HG03045 (cell line): ENCODE results near the gene TRIO.

Source experiments
- ATAC-seq: cut with Tn5 transposase; IDR thresholded peaks from one replicate; pipeline ENCODE4 v1.9.1; 2021; ENCODE audit warnings: mild to moderate bottlenecking, moderate library complexity; ENCODE audit not compliant: unreplicated experiment

TRIO gene

DNA sequence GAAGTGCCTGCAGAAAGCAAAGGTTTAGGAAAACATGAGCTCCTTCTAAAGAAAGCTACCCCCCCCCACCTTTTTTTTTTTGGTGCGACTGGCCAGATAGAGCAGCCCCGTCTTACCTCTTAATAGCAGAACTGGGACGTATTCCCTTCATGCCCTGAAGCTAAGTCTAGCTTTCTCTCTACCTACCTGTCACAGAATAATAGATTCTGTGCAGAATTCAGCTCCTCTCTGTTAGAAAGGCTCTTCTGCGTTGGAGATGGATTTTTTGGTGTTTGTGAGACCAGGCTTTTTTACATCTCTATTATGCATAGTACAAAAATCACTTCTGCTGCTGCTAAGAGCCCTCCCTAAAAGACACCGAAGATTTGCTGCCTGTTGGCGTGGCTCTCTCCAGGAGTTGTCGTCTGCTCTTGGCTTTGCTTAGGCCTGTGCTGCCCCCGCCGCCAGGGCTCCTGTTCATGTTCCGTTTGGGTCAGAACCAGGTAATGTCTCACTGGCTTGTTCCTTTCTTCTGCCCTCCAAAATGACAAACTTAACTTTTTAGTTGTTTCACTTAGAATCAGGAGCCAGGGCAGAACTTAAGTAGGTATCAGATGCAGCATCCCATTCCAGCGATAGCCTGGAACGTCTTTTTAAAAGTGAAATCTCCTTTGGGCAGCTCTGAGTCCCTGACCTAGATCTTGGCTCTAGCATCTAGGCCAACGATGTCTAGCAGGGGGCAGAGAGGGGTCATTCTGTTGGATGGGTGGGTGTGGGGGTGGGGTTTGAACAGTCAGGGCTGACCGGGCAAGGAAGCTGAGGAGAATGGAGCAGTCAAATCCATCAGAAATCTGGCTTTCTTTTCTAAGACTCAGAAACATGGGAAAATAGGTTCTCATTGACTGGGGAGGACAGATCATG lies 2.5 kb downstream of the TRIO start:
- ATAC-seq, result no peak

DNA sequence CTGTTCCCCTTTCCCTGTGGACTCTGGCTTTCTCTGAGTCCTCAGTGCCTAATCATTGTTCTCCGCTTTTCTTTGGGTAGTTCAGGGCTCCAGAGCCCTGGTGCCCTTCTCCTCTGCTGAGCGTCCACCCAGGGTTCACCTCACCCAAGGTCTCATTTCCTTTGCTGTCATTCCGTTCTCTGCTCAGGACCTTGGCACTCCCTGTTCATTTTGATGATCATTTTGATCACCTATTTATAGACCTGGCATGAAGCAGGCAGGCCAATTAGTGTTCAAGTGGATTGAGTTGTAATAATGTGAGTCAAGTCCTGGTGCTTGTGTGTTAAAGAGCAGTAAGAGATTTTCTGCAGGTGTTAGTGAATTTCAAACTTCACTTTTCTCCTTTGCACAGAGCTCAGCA lies 3.6 kb downstream of the TRIO start:
- no peak for ATAC-seq

DNA sequence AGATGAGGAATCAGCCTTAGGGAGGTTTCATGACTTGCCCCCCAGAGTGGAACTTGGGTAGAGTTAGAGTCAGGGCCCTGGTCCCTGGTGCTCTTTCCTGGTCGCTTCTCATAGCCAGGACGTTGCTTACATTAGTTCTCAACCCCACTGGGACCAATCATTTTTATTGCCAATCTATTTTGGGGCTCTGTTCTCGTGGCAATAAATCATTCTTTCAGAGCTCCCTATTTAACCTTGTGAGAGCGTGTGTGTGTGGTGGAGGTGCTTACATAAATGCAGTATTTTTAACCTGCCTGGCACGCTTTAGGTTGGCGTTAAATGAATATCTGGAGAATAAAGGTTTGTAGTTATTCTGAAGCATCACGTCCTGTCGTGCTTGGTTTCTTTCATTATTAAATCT lies 4.1 kb downstream of the TRIO start:
- ATAC-seq, result no peak

DNA sequence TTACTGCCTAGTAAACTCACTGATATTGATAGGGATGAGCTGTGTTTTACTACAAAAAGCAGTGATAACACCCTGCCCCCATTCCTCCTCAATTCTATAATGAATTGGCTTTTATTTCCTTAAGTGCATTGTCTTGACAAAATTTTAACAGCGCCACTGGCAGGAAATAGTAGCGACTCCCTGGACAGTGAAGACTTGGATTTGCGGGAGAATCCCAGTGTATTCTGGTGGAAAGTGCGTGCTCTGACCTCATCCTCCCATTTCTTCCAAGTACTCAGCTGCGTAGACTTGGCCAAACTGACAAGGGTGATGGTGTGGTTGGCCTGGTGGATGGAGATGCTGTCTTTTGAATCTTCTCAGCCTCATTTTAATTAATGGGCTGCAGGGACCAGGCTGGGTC lies 5.3 kb downstream of the TRIO start:
- no peak for ATAC-seq

DNA sequence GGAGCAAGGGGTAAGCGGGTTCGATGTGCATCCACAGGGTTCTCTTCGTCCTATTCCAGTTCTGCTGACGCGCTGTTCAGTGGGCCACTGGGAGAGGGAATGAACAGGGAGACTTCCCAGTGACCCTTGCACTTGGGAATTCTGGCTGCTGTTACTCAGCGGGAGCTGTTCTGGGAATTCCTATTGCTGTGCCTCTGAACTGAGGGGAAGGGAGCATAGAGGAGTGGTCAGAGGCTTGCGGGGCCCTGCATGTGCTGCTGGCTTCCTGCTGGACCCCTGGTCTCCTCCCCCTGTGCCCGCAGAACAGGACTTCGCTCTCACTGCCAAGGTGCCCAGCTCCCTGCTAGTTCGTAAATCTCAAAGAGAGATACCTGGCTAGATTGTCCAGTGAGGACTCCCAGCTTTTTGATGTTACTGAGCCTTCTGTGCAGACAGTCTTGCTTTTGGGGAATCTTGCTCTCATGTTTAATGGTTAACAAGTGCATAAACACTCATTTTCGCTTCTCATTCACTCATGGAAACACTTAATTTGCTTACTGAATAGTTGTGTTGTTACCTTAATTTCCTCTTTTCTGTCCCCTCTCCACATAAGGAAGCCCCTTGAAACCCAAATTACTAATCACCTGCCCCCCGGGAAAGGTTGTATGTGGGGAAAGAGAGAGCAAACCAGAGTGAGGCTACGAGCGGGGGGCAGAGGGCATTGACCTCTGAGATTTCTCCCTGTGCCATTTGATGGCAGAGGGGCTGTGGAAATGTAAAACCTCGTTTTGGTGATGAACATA lies 5.9 kb downstream of the TRIO start:
- no peak for ATAC-seq

DNA sequence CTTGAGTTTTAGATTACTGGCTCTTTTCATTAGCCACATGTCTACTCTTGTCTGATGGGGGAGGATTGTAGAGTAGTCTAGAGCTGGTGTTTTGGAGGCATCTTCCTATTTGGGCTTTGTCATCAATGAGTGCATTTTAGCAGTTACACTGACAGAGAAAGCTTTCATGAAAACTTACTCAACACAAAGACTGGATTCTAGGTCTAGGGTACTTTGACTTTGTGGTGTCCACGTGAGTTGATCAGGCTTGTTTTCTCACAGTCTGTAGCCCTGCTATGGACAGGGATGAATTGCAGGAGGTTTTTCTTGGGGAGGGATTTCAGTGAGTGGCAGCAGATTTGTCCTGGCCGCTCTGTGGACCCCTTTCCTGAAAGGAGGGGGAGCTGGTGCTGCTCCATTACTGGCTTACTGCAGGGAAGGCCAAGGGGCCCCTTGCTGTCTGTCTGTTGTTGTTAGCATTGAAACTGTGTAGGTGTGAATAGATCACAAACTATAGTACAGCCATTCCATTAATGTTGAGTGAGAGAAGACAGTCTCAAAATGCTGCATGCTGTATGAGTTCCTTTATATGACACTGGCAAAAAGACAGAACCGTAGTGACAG lies 6.6 kb downstream of the TRIO start:
- no peak for ATAC-seq

DNA sequence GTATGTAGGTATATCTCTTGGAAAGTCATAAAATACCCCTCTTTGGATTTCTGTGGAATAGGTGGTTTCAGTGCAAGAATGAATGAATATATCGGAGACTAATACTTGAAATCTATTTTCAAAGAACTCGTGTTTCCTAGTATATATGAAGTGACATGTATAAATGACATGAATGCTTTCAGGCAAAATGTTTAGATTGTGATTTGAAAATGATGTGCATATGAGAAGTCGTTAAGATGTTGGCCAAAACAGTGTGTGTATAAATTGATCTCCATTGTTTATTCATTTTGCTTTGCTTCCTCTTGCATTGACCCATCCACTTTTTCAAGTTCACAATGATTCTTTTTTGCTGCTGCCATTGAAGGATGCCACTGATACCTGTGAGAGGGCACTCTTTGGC lies 8.3 kb downstream of the TRIO start:
- no peak for ATAC-seq

DNA sequence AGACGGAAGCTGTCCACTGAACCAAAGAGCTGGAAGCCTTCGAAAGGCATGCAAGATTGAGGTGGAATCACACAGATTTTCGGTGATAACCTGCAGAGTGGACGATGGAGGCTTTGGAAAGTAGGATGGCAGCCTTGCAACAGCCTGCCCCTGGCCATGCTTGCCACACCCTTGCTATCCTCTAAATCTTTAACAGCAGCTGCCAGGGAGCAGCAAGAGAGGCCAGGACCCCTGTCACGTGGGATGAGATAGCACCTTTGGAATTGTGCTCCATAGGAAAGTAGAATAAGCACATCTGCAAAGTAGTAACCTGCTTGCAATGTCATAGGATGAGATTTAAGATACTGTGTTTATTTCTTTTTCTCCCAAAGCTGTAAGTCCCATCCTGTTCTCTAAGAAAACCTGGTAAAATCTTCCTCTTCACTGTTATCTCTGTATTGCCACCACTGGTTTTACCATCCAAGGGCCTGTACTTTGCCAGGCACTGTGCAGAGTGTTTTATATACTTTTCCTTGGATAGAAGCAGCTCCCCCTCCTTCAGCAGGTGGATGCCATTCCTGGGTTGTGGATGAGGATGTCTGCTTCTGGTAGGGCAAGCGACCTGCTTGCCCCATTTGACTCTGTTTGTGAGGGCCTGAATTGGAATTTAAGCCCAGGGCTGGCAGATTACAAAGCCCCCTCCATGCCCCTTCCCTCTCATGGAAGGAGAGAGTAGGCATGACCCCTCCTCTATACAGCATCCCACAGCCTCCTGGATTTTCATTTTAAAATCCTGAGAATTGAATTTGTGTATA lies 10.1 kb downstream of the TRIO start:
- no peak for ATAC-seq

DNA sequence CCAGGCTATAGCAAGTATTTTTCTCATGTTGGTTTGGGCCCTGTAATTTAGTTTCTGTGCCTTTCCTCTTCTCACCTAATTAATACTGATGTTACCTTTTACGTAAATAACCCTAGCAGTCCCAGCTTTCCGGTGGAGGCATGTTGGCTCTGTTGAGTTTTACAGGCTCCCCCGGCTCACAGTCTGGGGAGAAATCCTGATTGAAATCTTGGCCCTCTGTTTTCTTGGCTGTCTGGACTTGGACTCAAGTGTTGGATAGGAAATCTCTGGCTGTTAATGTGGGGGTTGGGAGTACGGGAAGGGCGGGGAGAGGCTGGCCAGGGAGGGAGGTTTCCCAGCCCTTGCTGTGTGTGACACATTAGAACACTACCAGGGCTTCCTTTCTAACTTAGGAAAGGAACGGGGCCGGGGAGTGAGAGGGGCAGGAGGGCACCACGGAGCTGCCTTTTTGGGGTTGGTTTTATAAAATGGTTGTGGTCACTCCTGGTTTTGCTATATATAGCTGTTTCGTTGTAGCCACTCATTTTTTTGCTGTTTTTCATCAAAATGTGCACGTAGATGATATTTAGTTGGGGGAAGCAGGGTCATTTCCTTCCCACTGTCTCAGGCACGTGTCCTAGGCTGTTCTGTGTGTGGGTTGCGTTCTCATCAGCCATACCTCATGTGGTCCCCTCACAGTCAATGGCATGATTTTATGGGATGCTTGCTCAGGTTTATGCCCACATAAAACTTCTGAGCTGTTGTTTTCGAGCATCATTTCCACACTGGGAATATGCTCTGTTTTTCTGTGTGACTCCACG lies 11.0 kb downstream of the TRIO start:
- ATAC-seq, result peak; percentile 44

DNA sequence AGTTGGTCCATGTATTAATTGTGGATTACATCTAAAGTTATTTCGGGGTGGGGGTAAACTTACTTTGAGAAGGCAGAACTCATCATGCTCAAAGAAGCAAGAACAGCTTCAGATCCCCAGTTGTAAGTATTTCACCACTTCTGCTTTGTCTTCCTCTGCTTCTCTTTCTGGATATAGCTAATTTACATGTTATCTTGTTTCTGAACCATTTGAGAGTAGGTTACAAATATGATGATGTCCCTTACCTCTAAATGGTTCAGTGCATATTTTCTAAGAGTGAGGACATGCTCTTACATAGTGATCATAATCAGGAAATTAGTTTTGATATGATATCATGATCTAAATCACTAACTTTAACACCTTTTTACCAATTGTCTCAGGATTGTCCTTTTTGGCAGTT lies 11.9 kb downstream of the TRIO start:
- ATAC-seq, result peak; percentile 67

DNA sequence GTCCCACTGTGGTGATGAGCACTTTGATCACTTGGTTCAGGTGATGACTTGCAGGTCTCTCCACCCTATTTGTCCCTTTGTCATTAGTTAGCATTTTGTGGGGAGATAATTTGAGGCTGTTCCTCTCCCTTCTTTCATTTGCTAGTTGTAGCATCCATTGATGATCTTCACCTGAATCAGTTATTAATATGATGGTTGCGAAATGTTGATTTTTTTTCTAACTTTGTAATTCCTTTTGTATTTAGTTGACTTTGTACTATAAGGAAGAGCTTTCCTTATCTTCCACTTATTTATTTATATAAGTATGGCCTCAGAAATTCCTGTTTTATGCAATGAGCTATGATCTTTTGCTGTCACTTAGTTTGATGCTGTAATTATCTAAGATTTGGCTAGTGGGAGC lies 12.6 kb downstream of the TRIO start:
- no peak for ATAC-seq

DNA sequence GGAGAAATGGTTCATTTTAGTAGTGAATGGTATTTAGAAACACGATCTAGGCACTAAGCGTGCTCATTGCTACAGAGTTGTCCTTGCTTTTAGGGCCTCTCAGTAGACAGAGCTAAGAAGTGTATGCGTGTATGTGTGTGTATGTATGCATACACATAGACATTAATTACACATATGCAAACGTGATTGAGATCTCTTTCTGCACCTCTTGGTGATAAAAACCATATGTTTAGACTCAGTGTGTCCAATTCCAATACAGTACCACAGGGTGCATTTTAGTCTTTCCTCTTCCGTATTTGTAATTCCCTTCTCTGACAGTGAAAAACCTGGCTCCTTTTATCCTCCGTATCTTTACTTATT lies 13.1 kb downstream of the TRIO start:
- no peak for ATAC-seq

DNA sequence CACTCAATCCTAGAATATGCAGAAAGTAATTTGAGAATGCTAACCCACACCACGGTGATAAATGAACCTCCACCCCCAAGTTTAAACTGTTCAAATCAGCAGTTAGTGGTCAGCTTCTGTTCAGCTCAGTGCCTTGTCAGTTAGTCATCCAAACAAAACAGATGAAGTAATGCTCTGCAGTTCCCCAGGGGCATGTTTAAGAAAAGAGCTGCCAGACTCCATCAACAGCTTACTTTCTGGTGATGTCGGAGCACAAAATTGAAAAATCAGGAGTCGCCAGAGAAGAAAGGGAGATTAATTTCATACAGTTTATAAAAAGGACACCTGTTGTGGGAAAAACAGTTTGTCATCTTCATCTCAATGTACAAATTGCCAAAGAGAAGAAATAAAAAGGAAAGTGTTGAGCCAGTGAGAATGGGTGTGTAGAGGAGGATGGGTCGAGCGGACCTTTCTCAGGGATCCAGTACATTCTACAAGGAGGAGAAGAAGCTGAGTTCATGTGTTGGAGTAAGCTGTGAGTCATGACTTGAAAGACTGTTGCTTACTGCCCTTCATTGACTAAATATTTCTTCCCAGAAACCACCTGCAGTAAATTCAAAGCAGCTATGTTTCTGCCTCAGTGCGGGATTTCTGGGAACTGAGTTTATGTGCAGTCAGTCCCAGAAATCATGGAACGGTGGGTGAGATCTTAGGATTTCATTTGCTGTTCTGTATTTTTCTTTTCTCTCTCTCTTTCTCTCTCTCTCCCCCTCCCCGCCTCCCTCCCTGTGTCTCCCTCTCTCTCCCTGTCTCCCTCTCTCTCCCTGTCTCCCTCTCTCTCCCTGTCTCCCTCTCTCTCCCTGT lies 13.7 kb downstream of the TRIO start:
- ATAC-seq, result peak; percentile 58

DNA sequence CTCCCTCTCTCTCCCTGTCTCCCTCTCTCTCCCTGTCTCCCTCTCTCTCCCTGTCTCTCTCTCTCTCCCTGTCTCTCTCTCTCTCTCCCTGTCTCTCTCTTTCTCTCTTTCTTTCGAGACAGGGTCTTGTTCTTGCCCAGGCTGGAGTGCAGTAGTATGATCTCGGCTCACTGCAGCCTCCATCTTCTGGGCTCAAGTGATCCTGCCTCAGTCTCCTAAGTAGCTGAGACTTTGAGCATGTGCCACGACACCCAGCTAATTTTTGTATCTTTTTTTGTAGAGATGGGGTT lies 14.3 kb downstream of the TRIO start:
- ATAC-seq, result no peak

DNA sequence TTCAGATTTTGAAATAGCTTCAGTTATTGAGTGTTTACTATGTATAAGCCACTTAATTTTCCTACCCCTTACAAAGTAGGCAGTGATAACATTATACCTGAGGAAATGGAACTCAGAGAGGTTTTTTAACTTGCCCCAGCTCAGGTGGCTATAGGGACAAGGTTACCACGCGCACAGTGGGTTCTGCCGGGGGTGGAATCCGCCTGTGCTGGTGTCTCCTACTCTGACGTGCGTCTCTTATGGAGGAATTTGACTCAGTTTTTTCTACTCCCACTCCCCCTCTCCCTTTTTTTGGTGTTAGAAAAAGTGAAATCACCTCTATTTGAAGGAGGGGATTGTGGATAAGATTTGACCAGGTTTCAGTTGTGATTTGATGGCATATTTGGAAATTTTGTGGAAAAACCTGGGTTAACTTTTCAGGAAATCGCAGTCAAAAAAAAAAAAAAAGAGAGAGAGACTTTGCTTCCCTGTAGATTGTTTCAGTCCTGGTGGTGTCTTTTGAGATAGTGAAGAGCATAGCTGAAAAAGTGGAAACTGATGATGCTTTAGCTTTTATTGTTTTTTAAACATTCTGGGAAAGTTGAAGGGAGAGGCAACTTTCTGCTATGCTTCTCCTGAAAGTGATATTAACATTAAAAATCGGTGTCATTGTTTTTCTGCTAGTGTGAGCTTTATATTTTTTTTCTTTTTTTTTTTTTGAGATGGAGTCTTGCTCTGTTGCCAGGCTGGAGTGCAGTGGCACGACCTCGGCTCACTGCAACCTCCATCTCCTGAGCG lies 15.9 kb downstream of the TRIO start:
- no peak for ATAC-seq

DNA sequence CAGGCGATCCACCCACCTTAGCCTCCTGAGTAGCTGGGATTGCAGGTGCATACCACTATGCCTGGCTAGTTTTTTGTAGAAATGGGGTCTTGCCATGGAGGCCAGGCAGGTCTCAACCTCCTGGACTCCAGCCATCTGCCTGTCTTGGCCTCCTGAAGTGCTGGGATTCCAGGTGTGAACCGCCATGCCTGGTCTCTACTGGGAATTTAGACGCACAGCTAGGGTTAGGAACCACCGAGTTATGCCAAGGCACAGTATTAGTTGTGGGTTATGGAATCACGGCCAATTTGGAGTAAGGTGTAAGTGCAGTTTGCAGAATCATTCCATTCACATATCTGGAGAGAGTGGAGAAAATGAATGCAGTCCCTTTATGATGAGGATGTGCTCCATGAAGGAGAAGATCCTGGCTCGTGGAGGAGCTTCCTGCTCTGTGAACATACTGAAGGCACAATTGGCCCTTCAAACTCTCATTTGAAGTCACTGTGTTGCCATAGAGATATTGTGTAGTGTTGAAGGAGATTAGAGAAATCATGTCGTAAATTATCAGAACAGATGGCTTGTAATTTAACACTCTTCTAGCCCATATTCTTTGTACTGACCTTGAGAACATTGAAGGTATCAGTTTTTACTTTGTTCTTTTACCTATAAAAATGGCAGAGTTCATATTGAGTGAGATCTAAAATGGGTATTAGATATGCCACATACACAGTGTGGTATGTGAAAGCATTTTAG lies 18.8 kb downstream of the TRIO start:
- ATAC-seq, result no peak

DNA sequence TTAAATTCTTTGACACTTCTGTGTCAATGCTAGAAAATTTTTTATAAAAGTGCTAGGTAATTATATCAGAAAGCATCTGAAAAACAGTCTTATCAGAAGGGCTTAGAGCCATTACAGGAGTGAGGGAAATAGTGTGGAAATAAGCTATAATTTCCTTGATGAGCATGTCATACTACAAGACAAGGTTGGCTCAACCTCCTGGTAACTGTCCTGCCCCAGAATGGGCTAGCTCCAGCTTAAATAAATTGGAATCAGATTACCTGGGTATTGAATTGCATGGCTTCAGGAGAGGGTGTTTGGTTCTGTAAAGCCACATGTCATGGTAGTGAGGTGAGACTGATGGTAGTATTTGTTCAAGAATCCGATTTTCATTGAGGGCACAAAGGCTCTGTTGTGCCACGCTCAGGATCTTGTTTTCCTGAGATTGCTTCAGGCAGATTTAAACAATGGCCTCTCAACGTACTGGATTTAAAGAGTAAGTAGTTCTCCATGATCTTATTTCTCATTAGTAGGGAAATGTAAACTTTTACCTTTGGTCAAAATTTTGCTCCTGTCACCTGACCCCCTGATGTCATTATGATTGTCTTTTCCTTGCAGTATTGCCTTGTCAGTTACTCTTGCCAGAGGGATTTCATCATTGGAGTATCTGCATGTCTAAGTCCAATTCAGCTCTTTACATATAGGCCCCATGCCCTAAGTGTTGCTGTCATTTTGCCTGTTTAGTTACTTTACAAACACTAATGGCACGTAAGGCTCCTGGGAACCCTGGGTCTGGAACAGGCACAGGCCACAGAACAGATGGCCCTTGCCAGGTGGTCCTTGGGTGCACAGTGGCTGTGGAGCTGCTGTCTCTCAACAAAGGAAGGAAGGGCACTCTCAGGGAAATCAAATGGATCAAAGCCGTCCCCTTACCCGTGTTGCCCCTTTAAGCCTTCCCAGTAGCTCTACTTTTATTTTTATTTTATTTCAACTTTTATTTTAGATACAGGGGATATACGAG lies 21.3 kb downstream of the TRIO start:
- ATAC-seq, result no peak
